Mesendoderm (in vitro differentiated cells): Measurements from ENCODE around the gene ARRDC2.
A peak's percentile ranks its signal among the peaks of the same experiment; 100 is the strongest.
"Not testable (repeated sequence)": the region's sequence is repeated elsewhere in the genome, so short reads cannot be mapped to it uniquely, and the experiment has no call there.

Experiments used
- DNase-seq: peaks from one replicate; pipeline ENCODE4 v3.0.0; 2013
- H2AK5ac ChIP-seq: 2 replicates; pipeline ENCODE4 v1.6.1; 2013; ENCODE audit warnings: low read length, inconsistent platforms
- H2BK120ac ChIP-seq: 2 replicates; pipeline ENCODE4 v1.6.1; 2013; ENCODE audit warnings: low read depth, mild to moderate bottlenecking, low read length, moderate library complexity, mixed read lengths
- H2BK15ac ChIP-seq: replicated peaks from 2 replicates; pipeline ENCODE4 v1.6.1; 2013; ENCODE audit warnings: low read depth, mild to moderate bottlenecking, moderate library complexity
- H2BK5ac ChIP-seq: 2 replicates; pipeline ENCODE4 v1.6.1; 2013; ENCODE audit warnings: low read length, inconsistent platforms
- H3K18ac ChIP-seq: 2 replicates; pipeline ENCODE4 v1.6.1; 2013; ENCODE audit warnings: mild to moderate bottlenecking, low read length, mixed read lengths
- H3K23ac ChIP-seq: one replicate; pipeline ENCODE4 v1.6.1; 2013; ENCODE audit warnings: low read length
- H3K27ac ChIP-seq: 2 replicates; pipeline ENCODE4 v1.5.1; 2013; ENCODE audit warnings: low read depth, mild to moderate bottlenecking, inconsistent platforms, low read length, moderate library complexity
- H3K27me3 ChIP-seq: 2 replicates; pipeline ENCODE4 v1.6.1; 2013; ENCODE audit warnings: low read length, control low read depth, mild to moderate bottlenecking, inconsistent platforms; ENCODE audit not compliant: insufficient read depth, poor library complexity
- H3K36me3 ChIP-seq: 2 replicates; pipeline ENCODE4 v1.6.1; 2013; ENCODE audit warnings: low read length, inconsistent platforms; ENCODE audit not compliant: control insufficient read depth, insufficient read depth
- H3K4ac ChIP-seq: one replicate; pipeline ENCODE4 v1.6.1; 2013; ENCODE audit warnings: low read depth, mild to moderate bottlenecking, low read length, moderate library complexity
- H3K4me1 ChIP-seq: 2 replicates; pipeline ENCODE4 v1.6.1; 2013; ENCODE audit warnings: low read depth, low read length, inconsistent platforms; ENCODE audit not compliant: control insufficient read depth
- H3K4me2 ChIP-seq: 2 replicates; pipeline ENCODE4 v1.6.1; 2013; ENCODE audit warnings: low read length
- H3K4me3 ChIP-seq: 2 replicates; pipeline ENCODE4 v1.5.1; 2013; ENCODE audit warnings: mild to moderate bottlenecking, low read length
- H3K56ac ChIP-seq: one replicate; pipeline ENCODE4 v1.6.1; 2013; ENCODE audit warnings: low read length
- H3K79me1 ChIP-seq: 2 replicates; pipeline ENCODE4 v1.6.1; 2013; ENCODE audit warnings: low read length, inconsistent platforms
- H3K79me2 ChIP-seq: 2 replicates; pipeline ENCODE4 v1.6.1; 2013; ENCODE audit warnings: mild to moderate bottlenecking, low read length; ENCODE audit not compliant: control insufficient read depth, insufficient read depth
- H3K9ac ChIP-seq: 2 replicates; pipeline ENCODE4 v1.6.1; 2013; ENCODE audit warnings: low read length, inconsistent platforms
- H4K5ac ChIP-seq: one replicate; pipeline ENCODE4 v1.6.1; 2013; ENCODE audit warnings: low read length
- H4K8ac ChIP-seq: one replicate; pipeline ENCODE4 v1.6.1; 2013; ENCODE audit warnings: low read depth, mild to moderate bottlenecking, control low read depth, low read length, moderate library complexity
- WGBS: extraction: QIAGEN DNeasy Blood & Tissue Kit; methylation state at CpG from one replicate; pipeline ENCODE4 v1.1.7; 2013; ENCODE audit warnings: low lambda C conversion rate, missing lambda C conversion rate; ENCODE audit not compliant: insufficient coverage; ENCODE audit errors: extremely low coverage; 5-methylcytosine and 5-hydroxymethylcytosine counted together

Gene ARRDC2

GRCh38 chr19:18000915-18001776 lies 6.8 kb upstream of the ARRDC2 start:
- no peak overlapping the region for H2AK5ac ChIP-seq
- H3K18ac ChIP-seq: peak overlapping the region; percentile 33
- H3K27me3 ChIP-seq: peaks cover 6% of the 10 kb centered on the region
- no peaks in the 10 kb centered on the region for H3K4me1 ChIP-seq
- no peak overlapping the region for H3K27ac ChIP-seq
- no peaks in the 10 kb centered on the region for H3K79me2 ChIP-seq
- H3K36me3 ChIP-seq: no peaks in the 10 kb centered on the region
- peak overlapping the region; percentile 67 for H3K9ac ChIP-seq
- H3K4ac ChIP-seq: peak overlapping the region; percentile 1
- H2BK5ac ChIP-seq: no peak overlapping the region
- H2BK15ac ChIP-seq: no peak overlapping the region
- WGBS: no CpG with 5 or more reads among the region's 105 CpGs
- H3K79me1 ChIP-seq: no peaks in the 10 kb centered on the region
- DNase-seq: peak; percentile 76
- H3K23ac ChIP-seq: no peak overlapping the region
- H4K5ac ChIP-seq: no peak overlapping the region
- no peak overlapping the region for H2BK120ac ChIP-seq
- peak overlapping the region; percentile 22 for H3K4me3 ChIP-seq
- H3K56ac ChIP-seq: peak overlapping the region; percentile 82
- H3K4me2 ChIP-seq: peak overlapping the region; percentile 42
- no peak overlapping the region for H4K8ac ChIP-seq

DNA sequence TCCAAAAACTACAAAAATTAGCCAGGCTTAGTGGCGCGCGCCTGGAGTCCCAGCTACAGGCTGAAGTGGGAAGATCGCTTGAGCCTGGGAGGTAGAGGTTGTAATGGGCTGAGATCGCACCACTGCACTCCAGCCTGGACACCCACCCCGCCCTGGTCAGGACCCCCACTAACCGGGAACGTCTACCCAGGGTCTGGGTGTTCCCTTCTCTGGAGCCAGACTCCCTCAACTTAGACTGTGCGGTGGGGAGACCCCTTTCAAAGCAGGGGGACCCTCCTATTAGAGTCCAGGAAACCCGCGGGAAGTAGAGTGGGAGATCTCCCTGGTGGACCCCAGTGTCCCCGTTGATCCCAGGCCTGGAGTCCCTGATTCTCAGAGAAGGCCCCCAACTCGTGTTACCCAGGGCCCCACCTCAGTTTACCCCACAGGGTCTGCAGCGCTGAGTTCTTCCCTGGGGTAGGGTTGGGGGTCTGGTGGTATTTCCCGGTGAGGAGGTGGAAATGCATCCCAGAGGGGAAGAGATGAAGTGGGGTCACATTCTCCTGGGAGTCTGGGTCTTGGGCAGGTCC lies 6.1 kb upstream of the ARRDC2 start:
- Histone ChIP-seq H3K79me1 (no peaks in the 10 kb centered on the region), H3K18ac (no peak overlapping the region), H3K4me1 (no peaks in the 10 kb centered on the region), H3K23ac (no peak overlapping the region), H3K4me2 (peak overlapping the region; percentile 42), H3K79me2 (no peaks in the 10 kb centered on the region), H2AK5ac (no peak overlapping the region), H3K4ac (no peak overlapping the region), H3K27me3 (peaks cover 6% of the 10 kb centered on the region), H3K56ac (peak overlapping the region; percentile 82), H4K5ac (no peak overlapping the region), H2BK15ac (no peak overlapping the region), H3K4me3 (no peak overlapping the region), H2BK5ac (no peak overlapping the region), H3K27ac (no peak overlapping the region), H2BK120ac (no peak overlapping the region), H3K9ac (peak overlapping the region; percentile 67), H3K36me3 (no peaks in the 10 kb centered on the region), H4K8ac (no peak overlapping the region)
- no CpG with 5 or more reads among the region's 15 CpGs for WGBS
- DNase-seq: no peak

DNA sequence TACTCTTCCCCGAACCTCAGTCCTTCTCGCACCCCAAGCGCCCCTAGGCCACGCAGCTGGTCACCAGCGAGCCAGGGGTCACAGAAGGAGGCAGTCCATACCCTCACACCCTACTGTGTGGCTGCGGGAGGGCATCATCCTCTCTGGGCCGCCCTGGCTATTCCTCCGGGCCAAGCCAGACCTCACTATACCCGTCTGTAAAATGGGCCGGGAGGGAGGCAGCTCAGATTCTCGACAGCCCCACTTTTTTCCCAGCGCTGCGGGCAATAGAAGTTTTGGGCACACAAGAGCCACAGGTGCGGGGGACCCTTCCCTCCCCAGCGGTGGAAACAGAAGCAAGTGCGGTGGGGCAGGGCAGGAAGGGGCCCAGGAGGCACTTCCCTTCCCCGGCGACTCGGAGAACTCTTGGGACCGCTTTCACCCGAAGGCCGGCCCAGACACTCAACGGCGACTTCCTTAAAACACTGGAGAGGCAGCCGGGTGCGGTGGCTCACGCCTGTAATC lies 5.6 kb upstream of the ARRDC2 start:
- H3K18ac ChIP-seq: no peak overlapping the region
- no peak overlapping the region for H3K4me3 ChIP-seq
- no peak overlapping the region for H2BK120ac ChIP-seq
- no peak overlapping the region for H3K27ac ChIP-seq
- H2BK5ac ChIP-seq: no peak overlapping the region
- no peak for DNase-seq
- no peak overlapping the region for H2AK5ac ChIP-seq
- no peak overlapping the region for H3K4ac ChIP-seq
- no peaks in the 10 kb centered on the region for H3K4me1 ChIP-seq
- no peak overlapping the region for H3K56ac ChIP-seq
- no peak overlapping the region for H4K5ac ChIP-seq
- no CpG with 5 or more reads among the region's 27 CpGs for WGBS
- no peak overlapping the region for H3K23ac ChIP-seq
- no peak overlapping the region for H2BK15ac ChIP-seq
- no peak overlapping the region for H3K4me2 ChIP-seq
- H3K36me3 ChIP-seq: no peaks in the 10 kb centered on the region
- H4K8ac ChIP-seq: no peak overlapping the region
- H3K79me2 ChIP-seq: no peaks in the 10 kb centered on the region
- H3K27me3 ChIP-seq: peaks cover 6% of the 10 kb centered on the region
- H3K79me1 ChIP-seq: no peaks in the 10 kb centered on the region
- H3K9ac ChIP-seq: no peak overlapping the region

- not testable (repeated sequence) for H2BK15ac ChIP-seq, H2BK5ac ChIP-seq, H3K4me3 ChIP-seq, H2AK5ac ChIP-seq, H3K56ac ChIP-seq, H3K36me3 ChIP-seq, H3K23ac ChIP-seq, H3K4ac ChIP-seq, H3K79me1 ChIP-seq, H4K5ac ChIP-seq, H3K79me2 ChIP-seq, DNase-seq, H3K27me3 ChIP-seq, H3K4me1 ChIP-seq, H4K8ac ChIP-seq, H3K27ac ChIP-seq, H3K4me2 ChIP-seq, H3K9ac ChIP-seq, H3K18ac ChIP-seq, H2BK120ac ChIP-seq
- WGBS: no CpG with 5 or more reads among the region's 35 CpGs
These were observed 2.2 kb upstream of the ARRDC2 start for GRCh38 chr19:18005750-18006149.

DNA sequence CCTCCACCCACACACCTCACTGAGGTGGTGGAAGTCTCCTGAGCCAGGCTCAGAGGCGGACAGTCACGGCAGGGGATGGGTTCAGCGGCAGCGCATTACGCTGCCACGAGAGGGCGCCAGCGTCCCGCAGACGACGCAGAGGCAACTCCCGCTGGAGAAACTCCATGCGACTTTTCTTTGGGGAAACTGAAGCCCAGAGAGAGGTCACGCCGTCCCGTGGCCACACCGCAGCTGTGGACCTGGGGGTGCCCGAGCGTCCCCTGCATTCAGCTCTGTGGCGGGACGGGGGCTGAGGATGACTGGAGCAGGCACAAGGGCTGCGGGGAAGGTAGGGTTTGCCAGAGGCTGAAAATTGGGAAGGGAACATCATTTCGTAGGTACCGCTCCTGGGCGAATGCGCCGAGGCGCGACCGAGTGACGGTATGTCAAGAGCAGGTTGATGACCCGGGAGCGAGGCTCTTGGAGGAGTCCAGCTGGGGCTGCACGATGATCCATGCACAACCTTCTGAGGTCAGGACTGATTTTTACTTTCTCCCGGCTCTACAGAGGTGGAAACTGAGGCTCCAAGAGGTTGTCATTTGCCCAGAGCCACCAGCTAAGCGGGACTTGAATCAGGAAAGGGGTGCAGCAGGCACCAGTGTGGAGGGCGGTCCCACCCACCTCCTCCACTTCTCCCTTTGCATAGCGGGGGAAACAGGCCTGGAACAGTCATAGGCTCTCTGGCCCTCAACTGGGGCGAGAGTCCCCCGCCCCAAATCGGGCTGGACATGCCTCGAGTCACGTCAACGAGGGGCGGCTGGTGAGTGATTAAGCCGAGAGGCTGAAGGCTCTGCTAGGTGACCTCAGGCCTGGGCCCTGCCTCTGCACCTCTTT lies 690 bp upstream of the ARRDC2 start:
- H3K4me2 ChIP-seq: peak overlapping the region; percentile 42
- no peaks in the 10 kb centered on the region for H3K36me3 ChIP-seq
- no peaks in the 10 kb centered on the region for H3K27me3 ChIP-seq
- H3K9ac ChIP-seq: peak overlapping the region; percentile 12
- whole genome bisulfite sequencing: no CpG with 5 or more reads among the region's 46 CpGs
- H2BK15ac ChIP-seq: no peak overlapping the region
- H3K79me1 ChIP-seq: no peaks in the 10 kb centered on the region
- no peaks in the 10 kb centered on the region for H3K4me1 ChIP-seq
- H3K23ac ChIP-seq: no peak overlapping the region
- no peaks in the 10 kb centered on the region for H3K79me2 ChIP-seq
- no peak overlapping the region for H2AK5ac ChIP-seq
- no peak overlapping the region for H4K5ac ChIP-seq
- H3K4me3 ChIP-seq: peak overlapping the region; percentile 36
- DNase-seq: peak; percentile 82
- no peak overlapping the region for H3K18ac ChIP-seq
- no peak overlapping the region for H3K4ac ChIP-seq
- H2BK120ac ChIP-seq: no peak overlapping the region
- H2BK5ac ChIP-seq: no peak overlapping the region
- no peak overlapping the region for H4K8ac ChIP-seq
- H3K27ac ChIP-seq: no peak overlapping the region
- H3K56ac ChIP-seq: peak overlapping the region; percentile 56
